Measurements from ENCODE around the gene RAB38.

The RAB38 gene

GRCh38 chr11:88178191-88178590 is 2.9 kb upstream of the RAB38 start:
- Histone ChIP-seq H3K9me3 (ENCODE audit: control insufficient read depth, insufficient read depth, low read depth, low read length) (no peaks in the 10 kb centered on the region), H3K36me3 (ENCODE audit: control insufficient read depth in 2 of 2, insufficient read depth in 1 of 2, low read length in 2 of 2) (peaks cover 0 to under 1% of the 10 kb centered on the region in 2 experiments; a peak in 1 of 3 replicates), H3K4me1 (ENCODE audit: control insufficient read depth, insufficient read depth, low read length) (peaks cover 4% of the 10 kb centered on the region), H3K27ac (ENCODE audit: extremely low read depth, low read depth, low read length) (no peak overlapping the region), H3K4me3 (ENCODE audit: low read depth, low read length) (no peak overlapping the region)
- TF ChIP-seq ZNF362 (tag by site-specific recombination; IDR thresholded peaks at IDR 0.05) (no peak), ZBTB20 (tag by site-specific recombination; IDR thresholded peaks at IDR 0.05) (no peak), ZNF561 (tag by site-specific recombination; IDR thresholded peaks at IDR 0.05; ENCODE audit: borderline replicate concordance) (no peak), WT1 (tag by site-specific recombination; IDR thresholded peaks at IDR 0.05) (no peak), ZNF707 (tag by site-specific recombination; IDR thresholded peaks at IDR 0.05) (no peak), ZNF473 (tag by site-specific recombination; IDR thresholded peaks at IDR 0.05) (no peak), ZNF510 (tag by site-specific recombination; IDR thresholded peaks at IDR 0.05; ENCODE audit: insufficient replicate concordance) (no peak), SP2 (tag by site-specific recombination; IDR thresholded peaks at IDR 0.05) (no peak), SP3 (tag by site-specific recombination; IDR thresholded peaks at IDR 0.05) (no peak), ZSCAN5A (tag by site-specific recombination; IDR thresholded peaks at IDR 0.05) (no peak), ZNF664 (tag by site-specific recombination; IDR thresholded peaks at IDR 0.05) (no peak), ZNF341 (tag by site-specific recombination; IDR thresholded peaks at IDR 0.05; ENCODE audit: low read depth) (no peak), PATZ1 (tag by site-specific recombination; IDR thresholded peaks at IDR 0.05) (no peak), ZNF621 (tag by site-specific recombination; IDR thresholded peaks at IDR 0.05) (no peak), SALL2 (tag by site-specific recombination; IDR thresholded peaks at IDR 0.05; ENCODE audit: borderline replicate concordance) (no peak), REPIN1 (tag by site-specific recombination; IDR thresholded peaks at IDR 0.05; ENCODE audit: low read depth) (no peak), ZBTB48 (tag by site-specific recombination; IDR thresholded peaks at IDR 0.05) (no peak)
- TF ChIP-seq, protein P1, sequence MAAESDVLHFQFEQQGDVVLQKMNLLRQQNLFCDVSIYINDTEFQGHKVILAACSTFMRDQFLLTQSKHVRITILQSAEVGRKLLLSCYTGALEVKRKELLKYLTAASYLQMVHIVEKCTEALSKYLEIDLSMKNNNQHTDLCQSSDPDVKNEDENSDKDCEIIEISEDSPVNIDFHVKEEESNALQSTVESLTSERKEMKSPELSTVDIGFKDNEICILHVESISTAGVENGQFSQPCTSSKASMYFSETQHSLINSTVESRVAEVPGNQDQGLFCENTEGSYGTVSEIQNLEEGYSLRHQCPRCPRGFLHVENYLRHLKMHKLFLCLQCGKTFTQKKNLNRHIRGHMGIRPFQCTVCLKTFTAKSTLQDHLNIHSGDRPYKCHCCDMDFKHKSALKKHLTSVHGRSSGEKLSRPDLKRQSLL (tag by site-specific recombination; IDR thresholded peaks at IDR 0.05): no peak
- TF ChIP-seq, protein P2, sequence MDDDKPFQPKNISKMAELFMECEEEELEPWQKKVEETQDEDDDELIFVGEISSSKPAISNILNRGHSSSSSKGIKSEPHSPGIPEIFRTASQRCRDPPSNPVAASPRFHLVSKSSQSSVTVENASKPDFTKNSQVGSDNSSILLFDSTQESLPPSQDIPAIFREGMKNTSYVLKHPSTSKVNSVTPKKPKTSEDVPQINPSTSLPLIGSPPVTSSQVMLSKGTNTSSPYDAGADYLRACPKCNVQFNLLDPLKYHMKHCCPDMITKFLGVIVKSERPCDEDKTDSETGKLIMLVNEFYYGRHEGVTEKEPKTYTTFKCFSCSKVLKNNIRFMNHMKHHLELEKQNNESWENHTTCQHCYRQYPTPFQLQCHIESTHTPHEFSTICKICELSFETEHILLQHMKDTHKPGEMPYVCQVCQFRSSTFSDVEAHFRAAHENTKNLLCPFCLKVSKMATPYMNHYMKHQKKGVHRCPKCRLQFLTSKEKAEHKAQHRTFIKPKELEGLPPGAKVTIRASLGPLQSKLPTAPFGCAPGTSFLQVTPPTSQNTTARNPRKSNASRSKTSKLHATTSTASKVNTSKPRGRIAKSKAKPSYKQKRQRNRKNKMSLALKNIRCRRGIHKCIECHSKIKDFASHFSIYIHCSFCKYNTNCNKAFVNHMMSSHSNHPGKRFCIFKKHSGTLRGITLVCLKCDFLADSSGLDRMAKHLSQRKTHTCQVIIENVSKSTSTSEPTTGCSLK (tag by site-specific recombination; IDR thresholded peaks at IDR 0.05): no peak
- POLR2A ChIA-PET: interaction anchor here (0.8 kb wide), 1 partner anchor 159 kb away, joined by 3 read pairs; the partner anchor contains the start of gene CTSC
- CTCF ChIA-PET: no interaction called here

Data from HEK293 (cell line).